WTC11 (cell line): ENCODE data around the gene THSD4. TPM values are rescaled to one million over a fixed set of nuclear protein-coding genes. Genes with fewer than 3 reads are reported as not detected.

Experiments
- ATAC-seq: fragments of 200-7000 bp; cut with Tn5 transposase; 2 replicates; pipeline ENCODE4 v1.10.0; 2021; ENCODE audit warnings: mild to moderate bottlenecking, moderate library complexity
- CTCF ChIA-PET: fragments of 300-600 bp; sonication (Branson Sonifier 250); formaldehyde crosslinking; loops from one replicate; lab custom pipeline; 2021; ENCODE audit warnings: antibody characterized with exemption; lab: Charles Lee
- POLR2A ChIA-PET: fragments of 350-600 bp; sonication (Branson Sonifier 250); formaldehyde crosslinking; loops from one replicate; lab custom pipeline; 2021; ENCODE audit warnings: antibody characterized with exemption; lab: Charles Lee
- DNase-seq: peaks from one replicate; pipeline ENCODE4 v3.0.0; 2021; ENCODE audit warnings: low spot score
- H3K27ac Mint-ChIP-seq: 2 replicates; pipeline ENCODE4 v1.8.0; 2021; ENCODE audit warnings: mixed read lengths
- H3K27me3 Mint-ChIP-seq: 2 replicates; pipeline ENCODE4 v1.8.0; 2021; ENCODE audit warnings: low read depth, mild to moderate bottlenecking, moderate library complexity, mixed read lengths
- H3K36me3 Mint-ChIP-seq: 2 replicates; pipeline ENCODE4 v1.8.0; 2021; ENCODE audit warnings: mixed read lengths
- H3K4me1 Mint-ChIP-seq: 2 replicates; pipeline ENCODE4 v1.8.0; 2022; ENCODE audit warnings: mixed read lengths
- H3K4me3 Mint-ChIP-seq: 2 replicates; pipeline ENCODE4 v1.8.0; 2021; ENCODE audit warnings: mild to moderate bottlenecking, moderate library complexity, mixed read lengths
- H3K9me3 Mint-ChIP-seq: 2 replicates; pipeline ENCODE4 v1.8.0; 2021; ENCODE audit warnings: mixed read lengths
- ATF1 ChIP-seq: sonication (generic); formaldehyde crosslinking; IDR thresholded peaks from 2 replicates; pipeline ENCODE4 v1.8.1; 2023; ENCODE audit warnings: mild to moderate bottlenecking, moderate library complexity, missing genetic modification reagents
- ATF3 ChIP-seq: sonication (generic); formaldehyde crosslinking; conservative IDR thresholded peaks from 2 replicates; pipeline ENCODE4 v1.8.1; 2022; ENCODE audit warnings: mild to moderate bottlenecking, missing genetic modification reagents
- ATF6 ChIP-seq: sonication (generic); formaldehyde crosslinking; IDR thresholded peaks from 2 replicates; pipeline ENCODE4 v1.8.1; 2023; ENCODE audit warnings: mild to moderate bottlenecking, missing genetic modification reagents
- CBFB ChIP-seq: sonication (generic); formaldehyde crosslinking; IDR thresholded peaks from 2 replicates; pipeline ENCODE4 v1.8.1; 2022; ENCODE audit warnings: mild to moderate bottlenecking, low read depth, missing genetic modification reagents
- CREB1 ChIP-seq: sonication (generic); formaldehyde crosslinking; IDR thresholded peaks from 2 replicates; pipeline ENCODE4 v1.8.0; 2023; ENCODE audit warnings: mild to moderate bottlenecking, missing genetic modification reagents
- E2F5 ChIP-seq: sonication (generic); formaldehyde crosslinking; IDR thresholded peaks from 2 replicates; pipeline ENCODE4 v1.8.1; 2022; ENCODE audit warnings: mild to moderate bottlenecking, moderate library complexity, missing genetic modification reagents
- ESRRA ChIP-seq: sonication (generic); formaldehyde crosslinking; IDR thresholded peaks from 2 replicates; pipeline ENCODE4 v1.8.1; 2022; ENCODE audit warnings: mild to moderate bottlenecking, missing genetic modification reagents, borderline replicate concordance
- FOXP1 ChIP-seq: sonication (generic); formaldehyde crosslinking; IDR thresholded peaks from 2 replicates; pipeline ENCODE4 v1.8.0; 2022; ENCODE audit warnings: missing genetic modification reagents, mild to moderate bottlenecking, moderate library complexity, borderline replicate concordance
- MXD4 ChIP-seq: fragments of 250-450 bp; sonication (Bioruptor Pico); IDR thresholded peaks from 2 replicates; pipeline ENCODE4 v1.8.0; 2021; ENCODE audit warnings: mild to moderate bottlenecking, moderate library complexity, borderline replicate concordance
- NFE2L1 ChIP-seq: sonication (generic); formaldehyde crosslinking; IDR thresholded peaks from 2 replicates; pipeline ENCODE4 v1.8.1; 2023; ENCODE audit warnings: missing genetic modification reagents
- OVOL2 ChIP-seq: fragments of 250-450 bp; sonication (Bioruptor Pico); IDR thresholded peaks from 2 replicates; pipeline ENCODE4 v1.9.0; 2021; ENCODE audit warnings: mild to moderate bottlenecking, borderline replicate concordance
- SMAD4 ChIP-seq: sonication (generic); formaldehyde crosslinking; IDR thresholded peaks from 2 replicates; pipeline ENCODE4 v1.8.0; 2022; ENCODE audit warnings: mild to moderate bottlenecking, missing genetic modification reagents
- SOX15 ChIP-seq: fragments of 250-450 bp; sonication (Bioruptor Pico); IDR thresholded peaks from 2 replicates; pipeline ENCODE4 v1.9.0; 2021; ENCODE audit warnings: mild to moderate bottlenecking
- TCF7 ChIP-seq: sonication (generic); formaldehyde crosslinking; IDR thresholded peaks from 2 replicates; pipeline ENCODE4 v1.8.0; 2022; ENCODE audit warnings: mild to moderate bottlenecking, low read depth, missing genetic modification reagents, moderate library complexity
- TEAD1 ChIP-seq: sonication (generic); formaldehyde crosslinking; IDR thresholded peaks from 2 replicates; pipeline ENCODE4 v1.8.0; 2022; ENCODE audit warnings: mild to moderate bottlenecking, missing genetic modification reagents
- ZBTB43 ChIP-seq: sonication (generic); formaldehyde crosslinking; IDR thresholded peaks from 2 replicates; pipeline ENCODE4 v1.8.1; 2023; ENCODE audit warnings: mild to moderate bottlenecking, missing genetic modification reagents
- ZNF138 ChIP-seq: sonication (generic); formaldehyde crosslinking; conservative IDR thresholded peaks from 2 replicates; pipeline ENCODE4 v1.8.1; 2022; ENCODE audit warnings: mild to moderate bottlenecking, moderate library complexity, missing genetic modification reagents
- ZNF263 ChIP-seq: sonication (generic); formaldehyde crosslinking; IDR thresholded peaks from 2 replicates; pipeline ENCODE4 v1.8.1; 2022; ENCODE audit warnings: low read depth, mild to moderate bottlenecking, moderate library complexity, missing genetic modification reagents
- ZNF423 ChIP-seq: fragments of 250-450 bp; sonication (Bioruptor Pico); IDR thresholded peaks from 2 replicates; pipeline ENCODE4 v2.1.2; 2022; ENCODE audit warnings: mild to moderate bottlenecking, moderate library complexity
- ZSCAN18 ChIP-seq: fragments of 250-450 bp; sonication (Bioruptor Pico); IDR thresholded peaks from 2 replicates; pipeline ENCODE4 v2.1.2; 2022; ENCODE audit warnings: mild to moderate bottlenecking, moderate library complexity
- total RNA-seq: library from RNA; stranded (reverse); gene quantifications from 3 replicates; pipeline ENCODE4 v1.2.3, GENCODE V29; 2021
- TF ChIP-seq, protein P1 (sequence below): sonication (generic); formaldehyde crosslinking; IDR thresholded peaks from 2 replicates; pipeline ENCODE4 v1.8.0; 2023; ENCODE audit warnings: missing genetic modification reagents
- TF ChIP-seq, protein P2 (sequence below): fragments of 250-450 bp; sonication (Bioruptor Pico); IDR thresholded peaks from 2 replicates; pipeline ENCODE4 v1.9.0; 2021; ENCODE audit warnings: mild to moderate bottlenecking
- TF ChIP-seq, protein P3 (sequence below): sonication (generic); formaldehyde crosslinking; IDR thresholded peaks from 2 replicates; pipeline ENCODE4 v1.8.0; 2022; ENCODE audit warnings: mild to moderate bottlenecking, missing genetic modification reagents

THSD4 gene
- total RNA-seq, 1 experiment from 2014 or later = 7.8 TPM

DNA sequence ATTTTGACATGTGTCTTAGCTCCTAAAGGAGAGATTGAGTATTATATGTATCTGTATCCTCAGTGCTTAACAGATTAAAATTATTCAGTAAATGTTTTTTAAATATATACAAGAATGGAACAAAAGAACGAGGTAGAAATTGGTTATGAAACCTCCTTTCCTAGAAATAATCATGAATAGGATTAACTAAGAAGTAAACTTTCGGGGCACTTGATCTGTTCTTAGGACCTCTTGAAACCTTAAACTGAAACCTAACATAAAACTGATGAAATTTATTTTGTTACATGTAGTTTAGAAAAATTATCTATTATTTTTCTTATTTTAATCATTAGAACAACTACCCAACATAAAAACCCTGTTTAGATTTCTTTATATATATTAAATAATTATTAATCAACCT is 311.5 kb downstream of the THSD4 start (continued):
- TF ChIP-seq E2F5 = no peak
- no peak for TF ChIP-seq ZNF263 (CRISPR knock-in tag)
- no peak for TF ChIP-seq ATF6
- TF ChIP-seq ATF3 (CRISPR knock-in tag) = no peak
- no peak for TF ChIP-seq ZNF423
- TF ChIP-seq, all 79 proteins: peak for 0

DNA sequence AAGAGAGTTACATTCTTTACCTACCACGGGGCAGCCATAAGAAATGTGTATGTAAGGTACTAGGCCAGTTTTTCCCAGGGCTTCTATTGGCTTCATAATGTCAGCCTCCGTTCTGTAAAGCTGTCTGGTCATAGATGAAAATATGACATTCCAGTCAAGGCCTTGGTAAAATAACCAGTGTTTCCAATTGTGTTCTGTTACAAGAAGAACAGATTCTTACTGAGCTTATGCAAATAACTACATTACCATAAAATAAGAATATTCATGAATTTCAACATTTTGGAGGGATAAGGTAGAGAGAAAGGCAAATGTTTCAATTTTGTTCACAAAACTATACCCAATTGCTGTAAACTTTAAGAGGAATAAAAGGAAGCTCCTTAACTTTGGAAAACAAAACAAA is 315.5 kb downstream of the THSD4 start:
- POLR2A ChIA-PET = no interaction called here
- no peaks in the 10 kb centered on the region for H3K9me3 Mint-ChIP-seq

GRCh38 chr15:71431343-71432336 is 316.4 kb downstream of the THSD4 start:
- Mint-ChIP-seq H3K4me3 (no peak overlapping the region), H3K36me3 (0 out of 2 replicates have a peak, but pooled peaks cover 3% of the 10 kb centered on the region), H3K4me1 (peaks cover 27% of the 10 kb centered on the region), H3K27ac (no peak overlapping the region), H3K9me3 (peaks cover 3% of the 10 kb centered on the region), H3K27me3 (no peaks in the 10 kb centered on the region)
- ChIA-PET CTCF (interaction anchor here (2.2 kb wide), 1 partner anchor 45 kb away, joined by 14 read pairs; no protein-coding TSS in a partner anchor), POLR2A (no interaction called here)
- TF ChIP-seq SOX15 (CRISPR knock-in tag) (no peak), FOXP1 (no peak), ATF1 (CRISPR knock-in tag) (no peak), OVOL2 (CRISPR knock-in tag) (no peak), ZSCAN18 (no peak), ZNF263 (CRISPR knock-in tag) (no peak), TEAD1 (CRISPR knock-in tag) (no peak), SMAD4 (no peak), MXD4 (CRISPR knock-in tag) (no peak), ESRRA (CRISPR knock-in tag) (no peak), NFE2L1 (CRISPR knock-in tag) (no peak), ZBTB43 (CRISPR knock-in tag) (no peak), CREB1 (no peak), CBFB (no peak), TCF7 (CRISPR knock-in tag) (no peak)
- TF ChIP-seq, protein P1, sequence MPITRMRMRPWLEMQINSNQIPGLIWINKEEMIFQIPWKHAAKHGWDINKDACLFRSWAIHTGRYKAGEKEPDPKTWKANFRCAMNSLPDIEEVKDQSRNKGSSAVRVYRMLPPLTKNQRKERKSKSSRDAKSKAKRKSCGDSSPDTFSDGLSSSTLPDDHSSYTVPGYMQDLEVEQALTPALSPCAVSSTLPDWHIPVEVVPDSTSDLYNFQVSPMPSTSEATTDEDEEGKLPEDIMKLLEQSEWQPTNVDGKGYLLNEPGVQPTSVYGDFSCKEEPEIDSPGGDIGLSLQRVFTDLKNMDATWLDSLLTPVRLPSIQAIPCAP (CRISPR knock-in tag) = no peak
- TF ChIP-seq, protein P2, sequence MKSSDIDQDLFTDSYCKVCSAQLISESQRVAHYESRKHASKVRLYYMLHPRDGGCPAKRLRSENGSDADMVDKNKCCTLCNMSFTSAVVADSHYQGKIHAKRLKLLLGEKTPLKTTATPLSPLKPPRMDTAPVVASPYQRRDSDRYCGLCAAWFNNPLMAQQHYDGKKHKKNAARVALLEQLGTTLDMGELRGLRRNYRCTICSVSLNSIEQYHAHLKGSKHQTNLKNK (CRISPR knock-in tag) = no peak
- TF ChIP-seq, protein P3, sequence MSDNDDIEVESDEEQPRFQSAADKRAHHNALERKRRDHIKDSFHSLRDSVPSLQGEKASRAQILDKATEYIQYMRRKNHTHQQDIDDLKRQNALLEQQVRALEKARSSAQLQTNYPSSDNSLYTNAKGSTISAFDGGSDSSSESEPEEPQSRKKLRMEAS (CRISPR knock-in tag) = no peak
- ATAC-seq = no peak
- no peak for DNase-seq

More for the DNA sequence above, 315.5 kb downstream of the THSD4 start:
- ATAC-seq = no peak
- H3K27me3 Mint-ChIP-seq = no peaks in the 10 kb centered on the region
- H3K4me1 Mint-ChIP-seq = peaks cover 27% of the 10 kb centered on the region
- H3K27ac Mint-ChIP-seq = no peak overlapping the region
- no peak for TF ChIP-seq ZNF138
- TF ChIP-seq CREB1 = no peak
- TF ChIP-seq SMAD4 = no peak
- no peak for DNase-seq
- CTCF ChIA-PET = interaction anchor here (1.5 to 2.2 kb wide), 2 partner anchors 44 to 174 kb away, joined by 3 to 14 read pairs; no protein-coding TSS in a partner anchor
- no peak overlapping the region for H3K4me3 Mint-ChIP-seq
- no peaks in the 10 kb centered on the region for H3K36me3 Mint-ChIP-seq
